Activated CD8-positive, alpha-beta memory T cell treated with anti-CD3 and anti-CD28 coated beads, Interleukin-2, amount 50 U/mL, for 24 hours (primary cell): ENCODE results near the gene GDPD4.

ENCODE experiments used
- DNase-seq: peaks from one replicate; pipeline ENCODE4 v3.0.0-alpha.2; 2020; ENCODE audit errors: extremely low read depth

GDPD4 gene

DNA sequence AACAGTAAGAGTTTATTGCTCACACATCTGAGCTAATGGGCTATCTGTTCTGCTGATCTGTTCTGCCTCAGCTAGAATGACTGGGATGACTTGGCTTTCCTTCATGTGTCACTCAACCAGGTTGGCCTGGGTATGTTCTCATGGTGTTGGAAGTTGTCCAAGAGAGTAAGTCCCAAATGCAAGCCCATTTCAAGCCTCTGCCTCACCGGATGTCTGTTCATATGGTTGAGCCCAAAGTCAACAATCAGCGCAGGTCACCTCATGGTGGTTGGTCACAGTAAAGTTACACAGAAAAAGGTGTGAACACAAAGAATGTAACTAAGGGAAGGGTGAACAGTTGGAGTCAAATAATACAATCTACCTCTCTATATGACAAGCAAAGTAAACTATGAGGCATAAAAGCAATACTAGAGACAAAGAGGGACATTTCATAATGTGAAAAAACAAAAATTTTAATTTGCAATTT lies 1.9 kb downstream of the GDPD4 start:
- no peak for DNase-seq

DNA sequence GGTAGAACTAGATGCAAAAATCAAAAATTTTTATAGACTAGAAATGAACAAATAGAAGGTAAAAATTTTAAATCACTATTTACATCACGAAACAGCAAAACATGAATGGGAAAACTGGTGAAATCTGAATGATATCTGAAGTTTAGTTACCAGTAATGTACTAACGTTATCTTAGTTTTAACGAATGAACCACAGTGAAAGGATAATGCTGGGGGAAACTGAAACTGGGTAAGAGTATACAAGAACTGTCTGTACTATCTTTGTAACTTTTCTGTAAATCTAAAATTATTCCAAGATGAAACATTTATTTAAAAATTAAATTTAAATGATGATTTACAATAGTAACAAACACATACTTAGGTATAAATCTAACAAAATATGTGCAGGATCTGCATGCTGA lies 7.4 kb downstream of the GDPD4 start:
- no peak for DNase-seq

DNA sequence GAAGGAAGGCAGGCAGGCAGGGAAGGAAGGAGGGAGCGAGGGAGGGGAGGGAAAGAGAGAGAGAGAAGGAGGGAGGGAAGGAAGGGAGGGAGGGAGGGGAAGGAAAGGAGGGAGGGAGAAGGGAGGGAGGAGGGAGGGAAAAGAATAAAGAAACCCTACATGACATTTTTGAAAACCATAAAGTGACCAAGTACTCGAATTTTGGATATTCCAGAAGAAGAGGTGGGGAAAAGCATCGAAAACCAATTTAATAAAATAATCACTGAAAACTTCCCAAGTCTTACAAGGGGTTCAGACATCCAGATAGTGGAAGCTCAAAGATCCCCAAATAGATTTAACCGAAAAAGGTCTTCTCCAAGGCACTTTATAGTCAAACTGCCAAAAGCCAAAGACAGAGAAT lies 11.7 kb downstream of the GDPD4 start:
- DNase-seq, result no peak

DNA sequence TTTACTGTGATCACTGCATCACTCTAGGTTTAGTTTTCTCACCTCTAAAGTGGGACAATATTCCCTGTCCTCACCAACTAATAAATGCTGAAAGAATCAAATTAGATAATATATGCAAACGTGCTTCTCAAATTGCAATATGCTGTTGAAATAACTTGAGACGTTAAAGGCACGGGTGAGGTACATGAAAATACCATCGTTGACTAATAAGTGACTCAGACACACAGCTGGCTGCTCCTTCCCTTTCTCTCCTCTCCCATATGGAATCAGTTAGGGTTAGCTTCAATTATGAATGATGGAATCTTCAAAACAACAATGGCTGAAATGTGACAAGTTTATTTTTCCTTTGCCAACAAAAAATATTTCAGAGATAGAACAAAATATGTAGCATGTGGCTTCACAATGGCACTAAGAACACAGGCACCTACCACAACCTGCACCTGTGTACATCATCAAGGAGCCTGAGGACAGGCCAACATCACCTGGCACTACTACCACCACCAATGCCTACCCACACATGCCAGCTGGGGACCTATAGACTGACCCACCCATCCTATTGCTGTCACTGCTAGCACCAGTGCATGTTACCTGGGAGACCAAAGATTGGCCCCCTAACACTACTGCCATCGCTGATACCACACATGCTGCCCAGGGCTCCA lies 13.7 kb downstream of the GDPD4 start:
- no peak for DNase-seq

DNA sequence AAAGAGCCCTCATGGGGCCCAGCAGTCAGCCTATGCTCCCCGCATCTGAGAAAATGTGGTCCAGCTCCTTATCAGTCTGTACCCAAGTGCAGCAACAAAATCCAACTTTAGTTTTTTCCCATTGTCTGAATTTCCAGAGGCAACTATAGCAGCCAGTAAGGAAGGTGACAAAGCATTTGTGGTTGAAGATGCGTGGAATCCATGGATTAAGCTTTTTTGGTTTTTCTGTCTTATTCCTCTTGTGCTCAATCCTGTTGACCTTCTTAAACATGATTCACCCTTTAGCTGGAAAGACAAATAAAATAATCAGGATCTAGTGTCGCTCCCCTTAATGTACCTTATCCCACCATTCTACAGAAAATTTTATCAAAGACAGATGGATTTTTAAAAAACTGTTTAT lies 14.3 kb downstream of the GDPD4 start:
- no peak for DNase-seq

DNA sequence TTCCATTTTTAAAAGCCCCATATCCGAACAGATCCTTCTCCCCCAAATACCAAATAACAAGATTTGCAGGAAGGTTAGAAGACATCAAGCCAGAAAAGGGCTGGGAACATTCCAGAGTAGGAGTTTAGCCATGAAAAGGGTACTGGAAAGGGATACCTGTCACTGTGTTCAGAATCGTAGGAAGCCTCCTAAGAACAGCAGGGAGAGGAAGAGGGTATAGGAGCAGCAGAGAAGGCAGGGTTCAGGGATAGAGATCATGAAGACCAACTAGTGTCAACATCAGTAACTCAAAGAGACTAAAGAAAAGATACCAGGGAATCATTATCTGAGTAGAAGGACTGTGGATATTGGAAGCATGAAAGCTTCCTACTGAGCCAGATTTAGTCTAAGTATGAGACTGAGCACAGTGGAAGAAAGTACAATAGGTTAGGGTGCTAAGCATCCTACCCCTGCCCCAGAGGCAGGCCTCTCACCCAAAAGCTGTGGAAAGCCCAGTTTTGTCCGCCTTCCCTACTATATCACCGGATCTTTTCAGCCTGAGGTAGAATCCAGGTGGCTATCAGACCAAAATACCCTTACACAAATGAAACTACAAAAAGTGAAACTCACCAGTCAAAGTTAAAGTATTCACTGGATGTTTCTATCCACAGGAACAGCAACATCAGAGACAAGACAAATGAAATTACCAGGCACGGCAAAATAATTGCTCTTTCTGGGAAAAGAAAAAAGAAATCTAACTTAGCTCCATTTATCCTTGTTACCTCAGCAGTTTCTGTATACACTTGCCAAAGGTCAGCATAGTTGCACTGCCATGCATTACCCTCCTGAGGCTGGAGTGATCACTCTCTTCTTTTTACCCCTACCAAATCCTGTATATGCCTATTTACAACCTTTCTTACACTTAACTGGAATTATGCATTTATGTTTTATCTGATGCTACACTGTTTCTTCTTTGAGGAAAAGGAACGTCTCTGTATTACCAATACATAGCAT lies 16.7 kb downstream of the GDPD4 start:
- no peak for DNase-seq

DNA sequence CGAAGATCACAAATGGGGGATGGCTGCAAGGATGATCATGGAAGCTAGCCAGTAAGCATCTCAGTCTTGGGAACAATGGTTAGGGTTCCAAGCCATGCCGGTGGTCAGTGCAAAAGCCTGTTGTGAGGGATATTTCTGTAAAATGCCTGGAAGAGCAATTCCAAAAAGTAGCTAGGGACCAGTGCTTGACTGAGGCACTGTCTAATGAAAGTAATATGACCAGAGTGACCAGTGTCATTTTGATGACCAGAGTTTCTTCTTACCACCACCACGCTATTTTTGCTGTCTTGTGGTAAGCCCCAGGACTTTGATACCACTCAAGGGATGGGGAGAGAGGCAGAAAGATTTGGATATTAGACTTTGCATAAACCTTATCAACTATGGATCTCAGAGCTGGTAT lies 18.4 kb downstream of the GDPD4 start:
- DNase-seq, result no peak

DNA sequence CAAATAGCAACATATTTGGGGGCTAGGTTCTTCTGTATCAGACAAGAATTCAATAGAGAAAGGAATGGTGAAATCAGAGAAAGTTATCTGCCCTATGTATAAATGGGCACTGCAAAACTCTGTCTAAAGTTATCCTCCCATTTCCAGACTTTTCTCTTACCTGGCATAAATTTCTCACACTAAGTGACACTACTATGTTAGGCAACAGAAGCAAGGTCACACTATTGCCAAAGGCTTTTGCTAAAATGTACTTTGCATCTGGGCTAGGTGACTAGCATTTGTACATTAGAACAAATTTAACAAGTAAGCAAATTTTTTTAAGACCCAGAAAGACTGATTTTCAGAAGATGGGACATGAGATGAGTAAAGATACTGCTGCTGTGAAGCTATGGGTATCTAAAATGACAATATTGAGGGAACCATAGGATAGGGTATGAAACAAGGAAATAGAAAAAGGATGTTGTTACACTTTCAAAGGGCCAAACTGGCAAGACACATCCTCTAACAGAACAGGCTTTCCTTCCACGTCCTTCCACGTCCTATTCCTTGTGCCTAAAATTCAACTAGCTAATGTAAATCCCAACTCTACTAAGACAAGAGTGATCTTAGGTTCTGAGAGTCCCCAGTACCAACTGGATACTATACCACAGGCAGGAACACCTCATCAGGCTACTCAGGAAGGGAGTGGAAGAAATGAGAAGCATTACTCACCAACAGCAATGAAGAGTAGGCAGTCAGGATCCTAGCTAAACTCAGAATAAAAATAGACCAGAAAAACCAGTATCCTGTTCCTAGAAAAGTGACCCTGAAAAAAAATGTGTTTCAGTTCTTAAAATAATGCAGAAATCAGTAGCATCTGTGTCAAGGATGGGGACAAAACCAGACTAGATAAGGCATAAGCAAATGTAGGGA lies 22.6 kb downstream of the GDPD4 start:
- DNase-seq, result no peak

DNA sequence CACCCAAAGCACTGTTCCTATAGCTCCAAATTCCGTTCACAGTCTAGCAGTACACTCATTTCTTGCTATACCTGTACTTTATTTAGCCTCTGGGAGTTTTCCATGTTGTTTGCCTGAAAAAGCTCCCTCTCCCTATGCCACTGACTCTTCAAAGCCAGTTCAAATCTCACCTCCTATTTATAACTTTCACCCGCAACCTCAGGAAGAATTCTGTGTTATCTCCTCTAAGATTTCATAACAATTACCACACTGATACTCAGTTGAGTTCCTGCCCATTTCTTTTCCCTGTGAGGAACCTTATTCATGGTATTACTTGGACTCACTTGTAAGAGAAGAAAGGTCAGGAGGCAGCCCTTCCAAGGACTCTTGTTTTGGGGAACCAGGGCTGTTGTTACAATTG lies 25.2 kb downstream of the GDPD4 start:
- DNase-seq, result no peak

DNA sequence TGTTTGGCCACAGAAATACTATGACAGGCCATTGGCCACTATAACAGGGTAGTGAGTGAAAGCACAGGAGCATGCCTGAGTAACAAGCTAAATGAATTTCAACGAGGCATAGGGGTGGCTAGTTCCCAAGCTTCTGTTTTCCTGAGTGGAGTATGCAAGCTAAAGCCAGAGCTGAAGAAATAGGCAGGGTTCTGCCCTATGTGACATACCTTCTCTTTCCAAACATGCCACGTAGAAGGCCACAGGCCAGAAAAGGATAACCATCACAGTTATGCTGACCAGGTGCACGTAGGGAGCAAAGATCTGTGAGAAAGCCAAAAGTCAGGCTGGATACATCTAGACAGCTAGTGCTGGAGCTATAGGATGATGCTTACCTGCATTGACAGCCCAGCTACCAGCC lies 30.6 kb downstream of the GDPD4 start:
- no peak for DNase-seq

DNA sequence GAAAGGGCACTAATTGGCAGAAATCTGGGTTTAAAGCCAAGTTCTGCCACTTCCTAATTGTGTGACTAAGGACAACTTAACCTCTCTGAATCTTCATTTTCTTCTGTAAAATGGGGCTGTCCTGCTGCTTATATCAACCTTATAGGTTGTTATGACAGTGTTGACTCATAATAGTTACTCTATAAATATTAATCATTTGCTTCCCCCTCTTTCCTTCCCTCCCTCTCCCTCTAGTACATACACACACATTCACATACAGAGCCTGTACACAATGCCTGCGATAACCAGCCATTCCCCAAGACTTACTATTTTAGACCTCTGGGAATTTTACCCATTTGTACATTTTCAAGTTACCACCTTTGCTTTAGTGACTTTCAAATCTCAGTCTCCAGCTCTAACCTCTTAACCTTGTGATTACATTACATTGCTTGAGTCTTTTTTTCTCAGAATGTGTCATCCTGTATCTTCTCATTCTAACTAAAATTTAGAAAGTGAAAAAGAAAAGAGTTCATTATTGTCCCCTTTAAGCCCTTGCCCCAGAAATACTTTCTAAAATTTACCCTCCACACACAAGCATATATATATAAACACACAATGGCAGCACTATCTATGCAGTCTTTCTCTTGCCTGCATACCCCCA lies 31.9 kb downstream of the GDPD4 start:
- DNase-seq, result no peak

DNA sequence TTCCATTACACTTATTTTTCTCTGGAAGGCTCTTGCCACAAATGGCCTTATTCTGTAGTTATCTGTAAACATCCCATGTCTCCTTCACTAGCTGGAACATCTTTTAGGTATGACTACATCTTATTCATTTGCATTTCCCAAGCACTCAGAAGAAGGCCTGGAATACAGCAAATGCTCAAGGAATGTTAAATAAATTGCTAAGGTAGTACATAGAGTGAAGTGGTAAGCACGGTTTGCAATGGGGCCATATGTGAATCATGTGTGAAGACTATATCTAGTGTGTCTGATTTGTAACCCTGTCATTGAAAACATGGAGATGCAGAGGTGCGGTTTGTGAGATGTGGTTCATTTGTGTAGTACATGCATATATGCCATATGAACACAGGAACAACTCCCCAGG lies 33.5 kb downstream of the GDPD4 start:
- DNase-seq, result no peak

DNA sequence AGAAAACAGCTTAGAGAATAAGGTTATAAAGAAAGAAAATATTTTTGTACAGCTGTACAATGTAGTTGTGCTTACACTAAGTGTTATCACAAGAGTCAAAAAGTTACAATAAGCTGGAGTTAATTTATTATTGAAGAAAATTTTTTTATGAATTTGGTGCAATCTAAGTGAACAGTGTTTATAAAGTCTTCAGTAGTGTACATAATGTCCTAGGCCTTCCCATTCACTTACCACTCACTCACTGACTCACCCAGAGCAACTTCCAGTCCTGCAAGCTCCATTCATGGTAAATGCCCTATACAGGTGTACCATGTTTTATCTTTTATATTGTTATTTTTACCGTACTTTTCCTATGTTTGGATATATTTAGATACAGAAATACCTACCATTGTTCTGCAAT lies 34.7 kb downstream of the GDPD4 start:
- no peak for DNase-seq

DNA sequence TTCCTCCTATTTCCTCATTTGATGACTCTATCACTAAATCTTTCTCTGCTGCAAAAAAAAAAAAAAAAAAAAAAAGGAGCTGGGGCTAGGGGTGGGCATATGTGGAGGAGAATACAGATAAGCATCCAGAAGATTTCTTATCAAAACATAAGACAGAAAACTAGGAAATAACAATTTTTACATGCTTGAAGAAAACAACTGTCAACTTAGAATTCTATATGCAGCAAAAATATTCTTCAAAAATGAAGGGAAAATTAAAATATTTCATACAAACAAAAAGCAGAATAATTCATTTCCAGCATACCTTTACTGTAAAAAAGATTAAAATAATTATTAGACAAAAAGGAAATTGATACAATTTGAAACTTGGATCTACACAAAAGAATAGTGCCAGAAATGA lies 38.7 kb downstream of the GDPD4 start:
- no peak for DNase-seq

DNA sequence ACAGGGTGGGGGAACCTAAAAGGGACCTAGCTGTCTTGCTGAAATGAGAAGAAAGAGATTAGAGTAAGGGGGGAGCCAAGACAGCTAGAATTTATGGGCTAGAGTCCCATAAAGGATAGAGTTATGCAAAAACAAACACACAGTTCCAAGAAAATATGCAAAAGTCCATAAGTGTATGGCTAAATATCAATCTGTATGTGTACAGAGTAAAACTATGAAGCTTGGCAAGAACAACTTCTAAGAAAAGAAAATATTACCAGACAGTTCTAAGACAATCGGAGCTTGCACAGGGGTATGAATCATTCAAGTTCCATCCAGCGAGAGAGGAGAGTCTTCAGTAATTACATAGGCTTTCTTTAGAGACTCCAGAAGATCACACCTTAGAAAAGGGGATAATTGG lies 41.8 kb downstream of the GDPD4 start:
- DNase-seq, result no peak

DNA sequence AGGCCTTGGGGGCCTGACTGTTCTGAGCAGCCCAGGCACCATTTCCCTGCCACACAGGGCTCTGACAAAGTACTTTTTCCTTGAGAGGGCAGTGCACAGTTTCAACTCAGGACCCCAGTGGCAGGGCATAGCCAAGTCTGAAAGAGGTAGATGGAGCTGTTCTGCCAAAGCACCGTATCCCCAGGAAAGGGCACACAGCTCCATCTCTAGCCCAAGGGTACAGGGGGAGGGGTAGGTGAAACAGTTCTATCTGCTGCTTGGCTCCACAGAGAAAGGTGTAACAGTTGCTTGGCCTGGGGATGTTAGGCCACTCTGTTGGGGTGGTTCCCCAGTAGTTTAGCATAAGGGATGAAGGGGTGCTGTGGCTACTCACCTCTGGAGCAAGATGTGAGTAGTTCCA lies 47.8 kb downstream of the GDPD4 start:
- no peak for DNase-seq

DNA sequence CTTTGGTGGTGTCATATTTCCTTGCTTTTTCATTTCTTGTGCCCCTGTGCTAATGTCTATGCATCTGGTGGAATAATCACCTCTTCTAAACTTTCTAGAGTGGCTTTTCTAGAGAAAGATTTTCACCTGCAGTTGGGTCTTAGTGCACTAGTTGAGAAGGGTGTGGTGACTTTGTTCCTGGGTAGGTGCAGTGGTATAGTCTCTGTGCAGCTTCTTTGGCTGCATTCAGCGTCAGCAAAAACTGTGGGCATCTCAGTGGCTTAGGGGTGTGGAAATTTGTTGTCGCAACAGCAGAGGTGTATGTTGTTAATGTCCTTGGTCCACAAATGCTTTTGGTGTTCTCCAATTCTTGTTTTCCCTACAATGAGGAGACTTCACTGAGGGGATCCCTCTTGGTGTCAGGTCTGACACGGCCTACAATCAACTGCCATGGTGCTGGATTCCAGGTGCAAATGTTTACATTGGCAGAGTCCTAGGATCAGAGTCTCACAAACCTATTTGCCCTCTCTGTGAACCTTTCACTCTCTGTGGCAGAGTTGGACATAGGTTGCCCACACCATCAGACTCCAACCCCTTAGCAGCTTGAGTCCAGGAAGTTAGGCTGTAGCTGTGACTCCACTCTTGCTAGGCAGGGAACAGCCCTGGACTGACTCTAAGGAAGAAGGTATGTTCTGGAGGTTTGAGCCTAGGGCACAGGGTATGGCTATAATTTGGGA lies 48.8 kb downstream of the GDPD4 start:
- DNase-seq, result no peak

DNA sequence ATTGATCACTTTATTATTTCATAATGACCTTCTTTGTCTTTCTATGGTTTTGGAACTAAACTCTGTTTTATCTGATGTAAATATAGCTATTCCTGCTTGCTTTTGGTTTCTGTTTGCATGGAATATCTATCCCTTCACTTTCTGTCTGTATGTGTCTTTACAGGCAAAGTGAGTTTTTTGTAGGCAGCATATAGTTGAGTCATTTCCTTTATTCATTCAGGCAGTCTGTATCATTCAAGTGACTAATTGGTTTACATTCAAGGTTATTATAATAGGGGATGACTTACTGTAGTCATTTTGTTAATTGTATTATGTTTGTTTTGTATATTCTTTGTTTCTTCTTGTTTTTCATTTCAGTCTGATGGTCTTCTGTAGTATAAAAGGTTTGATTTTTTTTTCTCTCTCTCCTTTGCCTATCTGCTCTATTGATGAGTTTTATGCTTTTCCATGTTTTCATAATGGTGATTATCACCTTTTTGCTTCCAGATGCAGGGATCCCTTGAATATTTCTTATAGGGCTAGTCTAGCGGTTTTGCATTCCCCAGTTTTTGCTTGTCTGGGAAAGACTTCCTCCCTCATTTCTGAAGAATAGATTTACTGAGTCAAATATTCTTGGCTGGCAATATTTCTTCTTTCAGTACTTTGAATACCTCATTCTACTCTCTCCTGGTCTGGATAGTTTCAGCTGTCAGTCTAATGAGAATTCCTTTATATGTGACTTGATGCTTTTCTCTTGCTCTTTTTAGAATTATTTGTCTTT lies 50.4 kb downstream of the GDPD4 start:
- no peak for DNase-seq

DNA sequence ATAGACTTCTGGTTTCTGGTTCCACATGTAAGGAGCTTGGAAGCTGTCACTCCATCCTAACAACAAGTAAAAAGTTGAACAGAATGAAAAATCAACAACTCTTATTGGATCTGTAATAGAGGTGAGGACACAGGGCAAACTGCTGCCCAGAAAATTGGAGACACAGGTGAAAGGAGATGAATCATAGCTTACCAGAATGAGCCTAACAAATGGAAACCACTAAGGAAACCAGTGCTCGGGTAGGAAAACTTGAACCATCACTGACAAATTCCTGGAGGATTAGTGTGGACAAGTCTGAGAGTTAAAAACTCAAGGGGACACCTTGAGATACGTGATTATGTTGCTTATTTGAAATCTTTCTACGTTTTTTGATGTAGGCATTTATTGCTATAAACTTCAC lies 52.1 kb downstream of the GDPD4 start:
- no peak for DNase-seq
